Stomach (tissue), 4 donors: ENCODE results near the gene BRF1.

Source experiments
- CTCF ChIP-seq, 7 experiments: fragments of 450-650 bp in 4 of 7; fragments of 200-600 bp in 3 of 7; sonication (generic) in 3 of 7; IDR thresholded peaks; one replicate each; pipeline ENCODE4 v1.5.1; 2016 to 2019; ENCODE audit warnings: antibody characterized with exemption in 7 of 7, control low read depth in 2 of 7, mild to moderate bottlenecking in 1 of 7
- EP300 ChIP-seq: sonication (generic); formaldehyde crosslinking; IDR thresholded peaks from one replicate; pipeline ENCODE4 v1.6.1; 2017; ENCODE audit warnings: antibody characterized with exemption
- POLR2A ChIP-seq, 4 donors: fragments of 450-650 bp; IDR thresholded peaks; one replicate each; pipeline ENCODE4 v1.6.1; 2016; ENCODE audit warnings: antibody characterized with exemption in 4 of 4, control low read depth in 2 of 4, mild to moderate bottlenecking in 1 of 4, moderate library complexity in 1 of 4
- POLR2AphosphoS5 ChIP-seq, 3 donors: sonication (generic); formaldehyde crosslinking; IDR thresholded peaks; one replicate each; pipeline ENCODE4 v1.6.1; 2016; ENCODE audit warnings: antibody characterized with exemption in 3 of 3

DNA sequence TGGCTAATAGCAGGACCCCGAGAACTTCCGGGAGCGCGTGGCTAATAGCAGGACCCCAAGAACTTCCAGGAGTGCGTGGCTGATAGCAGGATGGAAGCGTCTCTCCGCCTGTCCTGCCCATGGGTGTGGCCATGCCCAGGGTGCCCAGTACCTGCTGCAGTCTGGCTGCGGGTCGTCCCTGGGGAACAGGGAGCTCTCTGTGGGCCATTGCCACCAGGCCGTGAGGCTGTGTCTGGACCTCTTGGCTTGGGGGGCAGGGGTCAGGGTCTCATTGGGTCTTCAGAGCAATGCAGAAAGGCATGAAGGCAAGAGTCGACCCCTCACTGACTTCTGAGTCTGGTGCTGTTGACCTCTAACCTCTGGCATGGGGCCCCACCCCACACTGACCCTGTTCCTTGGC lies 49.2 kb upstream of the BRF1 start:
- TF ChIP-seq CTCF (IDR thresholded peaks at IDR 0.05): no peak
- TF ChIP-seq POLR2AphosphoS5 (IDR thresholded peaks at IDR 0.05): no peak
- no peak for TF ChIP-seq POLR2A (IDR thresholded peaks at IDR 0.05)
- TF ChIP-seq EP300: no peak
